Astrocyte (in vitro differentiated cells and primary cell): ENCODE measurements around the gene ATP4B. TPM values are rescaled to one million over a fixed set of nuclear protein-coding genes. Genes with fewer than 3 reads are reported as not detected.

Experiments
- DNase-seq: peaks from one replicate; pipeline ENCODE4 v3.0.0-alpha.2; 2010; ENCODE audit warnings: low read depth
- FAIRE-seq: peaks from 2 replicates; lab custom pipeline; 2011; peaks lifted over from hg19 to GRCh38; lab: Jason Lieb, UNC
- H2AFZ ChIP-seq: 2 replicates; pipeline ENCODE4 v1.6.0; 2012; ENCODE audit warnings: low read depth, low read length, inconsistent platforms
- H3K27ac ChIP-seq: 2 replicates; pipeline ENCODE4 v1.5.1; 2011; ENCODE audit warnings: low read depth, low read length, inconsistent platforms
- H3K27me3 ChIP-seq: 2 replicates; pipeline ENCODE4 v1.6.0; 2011; ENCODE audit warnings: low read length, inconsistent platforms; ENCODE audit not compliant: insufficient read depth
- H3K36me3 ChIP-seq: 2 replicates; pipeline ENCODE4 v1.5.1; 2011; ENCODE audit warnings: low read length, inconsistent platforms; ENCODE audit not compliant: insufficient read depth
- H3K4me1 ChIP-seq: 2 replicates; pipeline ENCODE4 v1.5.1; 2011; ENCODE audit warnings: low read length, inconsistent platforms; ENCODE audit not compliant: insufficient read depth
- H3K4me2 ChIP-seq: 2 replicates; pipeline ENCODE4 v1.6.0; 2012; ENCODE audit warnings: low read length, inconsistent platforms
- H3K4me3 ChIP-seq: 2 replicates; pipeline ENCODE4 v1.5.1; 2011; ENCODE audit warnings: low read depth, mild to moderate bottlenecking, low read length, inconsistent platforms; ENCODE audit not compliant: insufficient read depth
- H3K79me2 ChIP-seq: 2 replicates; pipeline ENCODE4 v1.6.0; 2012; ENCODE audit warnings: mild to moderate bottlenecking, low read length, inconsistent platforms; ENCODE audit not compliant: insufficient read depth
- H3K9ac ChIP-seq: 2 replicates; pipeline ENCODE4 v1.6.0; 2012; ENCODE audit warnings: mild to moderate bottlenecking, low read length, inconsistent platforms
- H3K9me3 ChIP-seq: 2 replicates; pipeline ENCODE4 v1.5.1; 2012; ENCODE audit warnings: low read depth, mild to moderate bottlenecking, low read length, inconsistent platforms; ENCODE audit not compliant: insufficient read depth
- H4K20me1 ChIP-seq: 2 replicates; pipeline ENCODE4 v1.6.0; 2012; ENCODE audit warnings: low read length, inconsistent platforms; ENCODE audit not compliant: insufficient read depth
- H3K27ac Mint-ChIP-seq: one replicate; pipeline ENCODE4 v1.8.0; 2021; ENCODE audit warnings: mild to moderate bottlenecking, mixed read lengths; ENCODE audit not compliant: unreplicated experiment
- H3K27me3 Mint-ChIP-seq: one replicate; pipeline ENCODE4 v1.8.0; 2021; ENCODE audit warnings: low read depth, mixed read lengths; ENCODE audit not compliant: unreplicated experiment
- H3K36me3 Mint-ChIP-seq: one replicate; pipeline ENCODE4 v1.8.0; 2021; ENCODE audit warnings: low read depth, mixed read lengths; ENCODE audit not compliant: unreplicated experiment
- H3K4me1 Mint-ChIP-seq: one replicate; pipeline ENCODE4 v1.8.0; 2021; ENCODE audit warnings: low read depth, mixed read lengths; ENCODE audit not compliant: unreplicated experiment
- H3K4me3 Mint-ChIP-seq: one replicate; pipeline ENCODE4 v1.8.0; 2021; ENCODE audit warnings: mild to moderate bottlenecking, moderate library complexity, mixed read lengths; ENCODE audit not compliant: unreplicated experiment
- H3K9me3 Mint-ChIP-seq: one replicate; pipeline ENCODE4 v1.8.0; 2021; ENCODE audit warnings: mild to moderate bottlenecking, mixed read lengths; ENCODE audit not compliant: unreplicated experiment
- CTCF ChIP-seq: IDR thresholded peaks from 2 replicates; pipeline ENCODE4 v1.5.1; 2011; ENCODE audit warnings: low read depth, mild to moderate bottlenecking, inconsistent platforms, low read length, moderate library complexity; ENCODE audit not compliant: insufficient read depth
- EZH2 ChIP-seq: IDR thresholded peaks from 2 replicates; pipeline ENCODE4 v1.6.1; 2012; ENCODE audit warnings: mild to moderate bottlenecking, low read length, inconsistent platforms; ENCODE audit not compliant: insufficient read depth
- total RNA-seq: library from RNA; stranded (reverse); gene quantifications from 2 replicates; pipeline ENCODE4 v1.2.1, GENCODE V29; 2021

Gene ATP4B
- total RNA-seq, 1 donor from 2014 or later = not detected

GRCh38 chr13:113630804-113631203, 27.2 kb downstream of the ATP4B start:
- peaks cover 23% of the 10 kb centered on the region for H3K36me3 Mint-ChIP-seq

GRCh38 chr13:113630296-113630695, 27.7 kb downstream of the ATP4B start:
- Histone ChIP-seq H3K27me3 (no peaks in the 10 kb centered on the region), H3K27ac (no peak overlapping the region), H3K4me1 (peaks cover 10% of the 10 kb centered on the region), H3K9me3 (no peaks in the 10 kb centered on the region), H3K4me3 (no peak overlapping the region), H3K79me2 (peaks cover 54% of the 10 kb centered on the region), H3K36me3 (peaks cover 25% of the 10 kb centered on the region), H2AFZ (no peak overlapping the region), H3K9ac (no peak overlapping the region), H3K4me2 (no peak overlapping the region), H4K20me1 (peaks cover 63% of the 10 kb centered on the region)
- Mint-ChIP-seq H3K4me3 (no peak overlapping the region), H3K36me3 (peaks cover 23% of the 10 kb centered on the region), H3K27me3 (no peaks in the 10 kb centered on the region), H3K27ac (no peak overlapping the region), H3K9me3 (no peaks in the 10 kb centered on the region), H3K4me1 (peaks cover 3% of the 10 kb centered on the region)
- TF ChIP-seq CTCF (no peak), EZH2 (no peak)
- DNase-seq (no peak), FAIRE-seq (no peak)

More at GRCh38 chr13:113630804-113631203, 27.2 kb downstream of the ATP4B start:
- H3K27me3 Mint-ChIP-seq = no peaks in the 10 kb centered on the region
- no peak overlapping the region for H2AFZ ChIP-seq
- no peak overlapping the region for H3K9ac ChIP-seq
- peaks cover 10% of the 10 kb centered on the region for H3K4me1 ChIP-seq
- H3K36me3 ChIP-seq = peaks cover 26% of the 10 kb centered on the region
- no peak overlapping the region for H3K4me3 ChIP-seq
- H3K27ac ChIP-seq = no peak overlapping the region
- H4K20me1 ChIP-seq = peaks cover 58% of the 10 kb centered on the region
- H3K4me1 Mint-ChIP-seq = peaks cover 3% of the 10 kb centered on the region
- no peaks in the 10 kb centered on the region for H3K9me3 ChIP-seq
- no peak overlapping the region for H3K4me2 ChIP-seq
- H3K79me2 ChIP-seq = peaks cover 54% of the 10 kb centered on the region
- TF ChIP-seq EZH2 = no peak
- TF ChIP-seq CTCF = no peak
- H3K4me3 Mint-ChIP-seq = no peak overlapping the region
- no peaks in the 10 kb centered on the region for H3K9me3 Mint-ChIP-seq
- DNase-seq (no peak), FAIRE-seq (no peak)
- H3K27ac Mint-ChIP-seq = no peak overlapping the region
- H3K27me3 ChIP-seq = no peaks in the 10 kb centered on the region

- H3K27me3 ChIP-seq = no peaks in the 10 kb centered on the region
- H3K4me3 Mint-ChIP-seq = no peak overlapping the region
- H3K4me2 ChIP-seq = no peak overlapping the region
- H3K27ac ChIP-seq = no peak overlapping the region
- no peaks in the 10 kb centered on the region for H3K9me3 ChIP-seq
- H2AFZ ChIP-seq = no peak overlapping the region
- TF ChIP-seq CTCF = no peak
- TF ChIP-seq EZH2 = no peak
- H3K79me2 ChIP-seq = peaks cover 54% of the 10 kb centered on the region
- H4K20me1 ChIP-seq = peaks cover 67% of the 10 kb centered on the region
- DNase-seq = no peak
- H3K4me3 ChIP-seq = no peak overlapping the region
- H3K36me3 Mint-ChIP-seq = peaks cover 23% of the 10 kb centered on the region
- H3K4me1 Mint-ChIP-seq = peaks cover 3% of the 10 kb centered on the region
- no peak overlapping the region for H3K9ac ChIP-seq
- peaks cover 20% of the 10 kb centered on the region for H3K36me3 ChIP-seq
- H3K27ac Mint-ChIP-seq = no peak overlapping the region
- H3K27me3 Mint-ChIP-seq = no peaks in the 10 kb centered on the region
- H3K9me3 Mint-ChIP-seq = no peaks in the 10 kb centered on the region
- no peak for FAIRE-seq
- peaks cover 10% of the 10 kb centered on the region for H3K4me1 ChIP-seq
These were observed 28.1 kb downstream of the ATP4B start for GRCh38 chr13:113629866-113630265.
